ENCODE data around the gene UAP1L1. TPM values are rescaled to one million over a fixed set of nuclear protein-coding genes. Genes with fewer than 3 reads are reported as not detected.

The UAP1L1 gene
- polyA plus RNA-seq, 1 donor: 1.9 TPM

DNA sequence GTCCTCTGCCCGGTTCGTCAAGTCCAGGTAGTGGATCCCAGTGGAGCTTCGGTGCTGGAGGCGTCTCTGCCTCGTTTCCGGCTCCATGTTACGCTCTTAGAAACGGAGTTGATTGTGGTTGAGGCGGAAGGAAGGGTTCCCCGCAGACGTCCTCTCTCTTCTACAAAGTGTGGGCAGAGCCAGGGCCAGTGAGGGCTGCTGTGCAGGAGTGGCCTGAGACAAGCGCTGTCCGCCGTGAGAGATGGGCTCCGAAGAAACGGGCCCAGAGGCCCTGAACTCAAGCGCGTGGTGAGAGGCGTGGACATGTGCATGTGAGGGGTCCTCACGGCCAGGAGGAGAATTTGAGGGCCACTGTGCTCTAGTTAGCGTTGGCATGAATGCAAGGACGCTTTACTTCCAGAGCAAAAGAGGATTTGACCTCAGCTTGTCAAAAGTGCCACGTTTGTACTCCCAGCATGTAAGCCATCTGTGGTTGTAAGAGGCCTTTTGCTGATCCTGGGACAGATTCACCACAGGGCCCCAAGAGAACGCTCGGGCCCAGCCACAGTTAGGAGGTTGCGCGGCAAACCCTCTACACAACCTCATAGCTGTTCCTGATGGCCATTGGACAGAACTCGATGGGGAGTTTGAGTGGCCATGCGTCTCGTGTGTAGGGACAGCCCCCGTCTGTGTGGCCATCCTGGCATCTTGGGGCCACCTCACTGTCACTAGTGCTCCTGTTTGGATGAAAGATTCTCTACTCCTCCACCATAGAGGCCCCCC, 19.6 kb downstream of the UAP1L1 start:
- DNase-seq (ENCODE audit: low read depth): no peak

DNA sequence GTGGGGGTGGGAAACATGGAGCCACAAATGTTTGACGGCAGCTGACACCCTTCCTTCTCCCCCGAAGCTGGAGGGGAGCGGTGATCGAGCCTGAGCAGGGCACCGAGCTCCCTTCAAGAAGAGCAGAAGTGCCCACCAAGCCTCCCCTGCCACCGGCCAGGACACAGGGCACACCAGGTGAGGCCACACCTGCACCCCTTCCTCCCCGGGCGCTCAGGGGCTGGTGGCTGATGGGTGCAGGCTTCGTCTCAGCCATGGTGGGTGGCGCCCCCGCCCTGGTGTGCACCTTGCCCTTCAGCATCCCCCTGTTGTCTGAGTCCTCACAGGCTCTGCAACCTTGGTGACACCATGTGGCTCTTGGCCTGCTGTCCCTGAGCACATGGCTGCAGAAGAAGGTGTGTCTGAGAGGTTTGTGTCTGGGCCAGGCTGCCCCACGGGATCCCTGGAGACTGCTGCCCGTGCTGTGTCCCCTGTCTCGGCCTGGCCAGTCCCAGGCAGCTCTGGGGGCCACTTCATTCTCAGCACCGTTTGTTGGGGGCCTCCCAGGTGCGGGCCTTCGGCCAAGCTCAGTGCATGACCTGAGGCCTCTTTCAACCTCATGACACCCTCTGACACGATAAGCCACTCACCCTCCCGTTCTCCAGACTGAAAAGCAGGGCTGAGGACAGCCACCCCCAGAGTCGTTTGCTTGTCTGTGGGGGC, 20.6 kb downstream of the UAP1L1 start:
- no peak for DNase-seq (ENCODE audit: low read depth)

DNA sequence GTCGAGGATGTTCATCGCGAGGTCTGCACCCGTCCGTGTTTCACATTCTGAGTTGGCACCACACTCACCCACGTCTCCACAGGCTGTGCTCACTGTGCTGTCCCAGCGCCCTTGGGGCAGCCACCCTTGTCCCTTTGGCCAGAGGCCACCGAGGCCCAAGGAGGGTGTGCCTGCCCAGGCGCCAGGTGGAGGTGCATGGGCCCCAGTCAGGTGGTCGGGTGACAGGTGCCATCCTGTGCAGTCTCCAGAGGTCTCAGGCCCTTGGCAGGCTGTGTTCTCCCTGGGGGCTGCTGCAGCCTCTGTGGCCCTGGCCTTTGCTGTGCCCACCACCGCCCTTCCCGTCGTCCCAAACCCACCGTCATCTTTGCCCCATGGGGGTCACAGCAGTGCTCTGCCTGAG, 21.9 kb downstream of the UAP1L1 start:
- DNase-seq (ENCODE audit: low read depth): no peak

DNA sequence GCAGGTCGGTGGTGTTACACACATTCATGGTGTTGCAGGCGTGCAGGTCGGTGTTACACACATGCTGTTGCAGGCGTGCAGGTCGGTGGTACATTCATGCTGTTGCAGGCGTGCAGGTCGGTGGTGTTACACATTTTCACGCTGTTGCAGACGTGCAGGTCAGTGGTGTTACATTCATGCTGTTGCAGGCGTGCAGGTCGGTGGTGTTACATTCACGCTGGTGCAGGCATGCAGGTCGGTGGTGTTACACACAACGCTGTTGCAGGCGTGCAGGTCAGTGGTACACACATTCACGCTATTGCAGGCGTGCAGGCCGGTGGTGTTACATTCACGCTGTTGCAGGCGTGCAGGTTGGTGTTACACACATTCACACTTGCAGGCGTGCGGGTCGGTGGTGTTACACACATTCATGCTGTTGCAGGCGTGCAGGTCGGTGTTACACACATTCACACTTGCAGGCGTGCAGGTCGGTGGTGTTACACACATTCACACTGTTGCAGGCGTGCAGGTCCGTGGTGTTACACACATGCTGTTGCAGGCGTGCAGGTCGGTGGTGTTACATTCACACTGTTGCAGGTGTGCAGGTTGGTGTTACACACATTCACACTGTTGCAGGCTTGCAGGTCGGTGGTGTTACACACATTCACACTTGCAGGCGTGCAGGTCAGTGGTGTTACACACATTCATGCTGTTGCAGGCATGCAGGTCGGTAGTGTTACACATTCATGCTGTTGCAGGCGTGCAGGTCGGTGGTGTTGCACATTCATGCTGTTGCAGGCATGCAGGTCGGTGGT, 26.1 kb downstream of the UAP1L1 start:
- no peak for DNase-seq (ENCODE audit: low read depth)

DNA sequence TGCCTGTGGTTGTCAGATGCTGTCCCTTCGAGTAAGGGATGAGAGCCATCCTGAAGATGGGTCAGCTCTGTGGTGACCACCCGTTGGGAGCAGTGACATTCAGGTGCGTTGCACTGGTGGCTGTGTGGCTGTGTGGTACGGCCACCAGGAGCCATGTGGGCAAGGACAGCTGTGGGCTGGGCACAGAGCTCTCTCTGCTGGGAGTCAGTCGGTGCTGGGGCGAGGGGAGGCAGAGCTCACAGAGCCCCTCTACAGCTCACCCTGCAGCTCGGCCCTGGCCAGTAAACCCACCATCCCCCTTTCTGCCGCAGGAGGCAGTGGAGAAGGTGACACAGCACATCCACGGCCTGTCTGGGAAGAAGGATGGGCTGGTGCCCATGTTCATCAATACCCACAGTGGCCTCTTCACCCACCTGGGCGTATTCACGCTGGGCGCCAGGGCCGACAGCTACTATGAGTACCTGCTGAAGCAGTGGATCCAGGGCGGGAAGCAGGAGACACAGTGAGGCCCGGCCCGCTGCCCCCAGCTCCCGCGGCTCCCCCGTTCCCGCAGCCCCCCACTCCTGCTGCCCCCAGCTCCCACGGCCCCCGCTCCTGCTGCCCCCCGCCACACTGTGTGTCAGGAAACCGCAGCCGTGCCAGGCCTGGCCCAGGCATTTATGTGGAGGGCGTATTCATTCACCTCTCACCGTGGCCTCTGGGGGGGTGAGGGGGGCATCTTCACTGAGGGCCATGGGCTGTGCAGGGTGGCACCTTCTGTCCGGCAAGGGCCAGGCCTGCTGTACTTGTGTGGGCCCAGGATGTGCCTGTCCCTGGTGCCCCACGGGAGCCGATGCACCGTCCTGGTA, 28.7 kb downstream of the UAP1L1 start:
- DNase-seq (ENCODE audit: low read depth): no peak

DNA sequence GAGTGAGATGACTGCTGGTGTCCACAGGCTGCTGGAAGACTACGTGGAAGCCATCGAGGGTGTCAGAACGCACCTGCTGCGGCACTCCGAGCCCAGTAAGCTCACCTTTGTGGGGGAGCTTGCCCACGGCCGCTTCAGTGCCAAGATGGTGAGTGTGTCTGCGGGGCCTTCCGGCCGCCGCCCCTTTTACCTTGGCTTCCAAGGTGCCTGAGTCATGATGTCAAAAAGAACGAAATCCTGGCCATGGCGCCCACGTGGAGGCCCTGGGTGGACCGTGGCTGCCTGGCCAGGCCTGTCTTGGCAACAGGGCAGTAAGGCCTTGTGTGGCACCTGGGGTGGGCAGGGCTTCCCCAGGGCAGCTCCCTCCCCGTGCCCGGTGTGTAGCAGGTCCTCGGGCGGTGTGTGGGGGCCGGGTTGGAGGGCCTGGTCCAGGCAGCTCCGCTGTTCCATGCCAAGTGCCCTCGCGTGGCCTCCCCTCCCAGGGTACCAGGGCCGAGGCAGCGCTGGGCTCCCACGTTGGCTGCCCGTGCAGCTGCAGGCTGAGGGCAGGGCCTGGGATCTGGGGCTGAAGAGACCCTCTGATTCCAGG, 29.4 kb downstream of the UAP1L1 start:
- no peak for DNase-seq (ENCODE audit: low read depth)

DNA sequence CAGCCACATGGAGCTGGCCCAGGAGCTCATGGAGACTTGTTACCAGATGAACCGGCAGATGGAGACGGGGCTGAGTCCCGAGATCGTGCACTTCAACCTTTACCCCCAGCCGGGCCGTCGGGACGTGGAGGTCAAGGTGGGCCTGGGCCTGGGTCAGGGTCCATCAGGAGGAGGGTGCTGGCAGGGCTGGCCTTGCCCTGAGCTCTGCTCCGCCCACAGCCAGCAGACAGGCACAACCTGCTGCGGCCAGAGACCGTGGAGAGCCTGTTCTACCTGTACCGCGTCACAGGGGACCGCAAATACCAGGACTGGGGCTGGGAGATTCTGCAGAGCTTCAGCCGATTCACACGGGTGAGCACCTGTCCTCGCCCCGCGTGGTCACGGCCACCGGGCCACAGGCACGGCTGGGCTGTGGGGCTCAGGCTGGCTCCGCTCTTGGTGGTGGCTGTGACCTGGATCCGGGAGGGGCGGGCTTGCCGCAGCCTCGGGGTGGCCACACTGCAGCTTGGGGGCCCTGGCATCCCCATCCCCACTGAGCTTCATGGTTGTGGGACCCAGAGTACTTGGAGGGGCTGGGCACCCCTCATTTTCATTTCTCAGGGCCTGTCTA, 30.1 kb downstream of the UAP1L1 start:
- no peak for DNase-seq (ENCODE audit: low read depth)

DNA sequence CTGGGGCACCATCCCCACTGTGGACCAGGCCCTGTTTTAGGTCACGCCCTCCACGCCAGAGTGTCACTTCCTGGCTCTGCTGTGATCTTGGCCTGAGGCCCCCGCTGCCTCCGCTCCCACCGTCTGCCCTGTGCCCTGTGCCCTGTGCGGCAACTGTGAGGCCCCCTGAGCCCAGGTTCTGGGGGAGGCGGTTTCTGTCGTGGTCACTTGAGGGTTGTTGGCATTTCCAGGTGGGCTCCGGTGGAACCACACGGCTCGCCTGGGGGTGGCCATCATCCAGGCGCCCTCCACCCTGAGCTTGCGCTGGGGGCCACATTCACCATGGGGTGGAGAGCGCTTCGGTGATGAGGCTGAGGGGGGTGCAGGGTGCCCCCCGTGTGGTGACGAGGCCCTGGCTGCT, 30.7 kb downstream of the UAP1L1 start:
- DNase-seq (ENCODE audit: low read depth): no peak

DNA sequence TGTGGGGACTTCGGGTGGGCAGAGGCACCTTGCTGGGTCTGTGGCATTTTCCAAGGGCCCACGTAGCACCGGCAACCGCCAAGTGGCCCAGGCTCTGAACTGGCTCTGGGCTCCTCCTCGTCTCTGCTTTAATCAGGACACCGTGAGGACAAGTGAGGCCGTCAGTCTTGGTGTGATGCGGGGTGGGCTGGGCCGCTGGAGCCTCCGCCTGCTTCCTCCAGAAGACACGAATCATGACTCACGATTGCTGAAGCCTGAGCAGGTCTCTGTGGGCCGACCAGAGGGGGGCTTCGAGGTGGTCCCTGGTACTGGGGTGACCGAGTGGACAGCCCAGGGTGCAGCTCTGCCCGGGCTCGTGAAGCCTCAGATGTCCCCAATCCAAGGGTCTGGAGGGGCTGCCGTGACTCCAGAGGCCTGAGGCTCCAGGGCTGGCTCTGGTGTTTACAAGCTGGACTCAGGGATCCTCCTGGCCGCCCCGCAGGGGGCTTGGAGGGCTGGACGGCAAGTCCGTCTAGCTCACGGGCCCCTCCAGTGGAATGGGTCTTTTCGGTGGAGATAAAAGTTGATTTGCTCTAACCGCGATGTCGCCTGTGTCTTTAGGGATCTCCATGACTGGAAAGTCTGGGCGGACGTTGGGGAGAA, 31.4 kb downstream of the UAP1L1 start:
- no peak for DNase-seq (ENCODE audit: low read depth)

DNA sequence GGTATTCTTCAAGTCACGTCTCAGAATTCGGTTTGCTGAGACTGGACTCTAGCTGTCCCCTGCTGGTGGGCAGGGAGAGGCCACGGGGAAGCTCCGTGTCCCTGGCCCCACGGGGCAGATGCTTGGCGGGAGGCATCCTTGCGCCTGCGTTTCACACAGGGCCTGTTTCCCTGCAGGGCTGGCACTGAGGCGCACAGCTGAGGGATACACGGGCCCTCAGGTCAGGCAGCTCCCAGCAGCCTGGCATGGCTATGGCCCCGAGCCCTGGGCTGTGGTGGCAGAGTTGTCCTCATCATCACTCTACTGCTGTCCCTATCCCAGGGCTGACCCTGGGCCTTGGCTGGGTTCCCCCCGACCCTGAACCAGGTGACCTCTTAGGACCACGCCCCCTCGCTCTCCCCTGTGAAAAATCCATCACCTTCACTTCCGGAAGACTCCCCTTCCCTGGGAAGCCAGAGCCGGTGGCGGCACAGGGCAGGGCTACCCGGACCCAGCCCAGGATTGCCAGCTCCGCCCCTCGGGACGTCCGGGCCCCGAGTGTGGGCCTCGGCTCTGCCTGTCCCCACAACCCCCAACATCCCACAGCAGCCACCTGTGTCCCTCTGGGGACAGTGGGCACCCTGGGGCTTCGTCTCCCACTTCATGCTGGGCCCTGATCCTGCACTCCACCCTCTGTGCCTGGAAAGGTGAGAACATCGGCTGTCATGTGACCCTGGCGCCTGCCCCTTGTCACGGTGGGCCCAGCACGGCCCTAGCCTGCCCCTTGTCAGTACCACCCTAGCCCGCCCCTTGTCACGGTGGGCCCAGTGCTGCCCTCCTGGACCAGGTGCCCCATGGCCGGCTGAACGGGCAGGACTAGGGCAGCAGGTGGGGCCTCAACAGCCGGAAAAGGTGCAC, 32.2 kb downstream of the UAP1L1 start:
- DNase-seq (ENCODE audit: low read depth): no peak

DNA sequence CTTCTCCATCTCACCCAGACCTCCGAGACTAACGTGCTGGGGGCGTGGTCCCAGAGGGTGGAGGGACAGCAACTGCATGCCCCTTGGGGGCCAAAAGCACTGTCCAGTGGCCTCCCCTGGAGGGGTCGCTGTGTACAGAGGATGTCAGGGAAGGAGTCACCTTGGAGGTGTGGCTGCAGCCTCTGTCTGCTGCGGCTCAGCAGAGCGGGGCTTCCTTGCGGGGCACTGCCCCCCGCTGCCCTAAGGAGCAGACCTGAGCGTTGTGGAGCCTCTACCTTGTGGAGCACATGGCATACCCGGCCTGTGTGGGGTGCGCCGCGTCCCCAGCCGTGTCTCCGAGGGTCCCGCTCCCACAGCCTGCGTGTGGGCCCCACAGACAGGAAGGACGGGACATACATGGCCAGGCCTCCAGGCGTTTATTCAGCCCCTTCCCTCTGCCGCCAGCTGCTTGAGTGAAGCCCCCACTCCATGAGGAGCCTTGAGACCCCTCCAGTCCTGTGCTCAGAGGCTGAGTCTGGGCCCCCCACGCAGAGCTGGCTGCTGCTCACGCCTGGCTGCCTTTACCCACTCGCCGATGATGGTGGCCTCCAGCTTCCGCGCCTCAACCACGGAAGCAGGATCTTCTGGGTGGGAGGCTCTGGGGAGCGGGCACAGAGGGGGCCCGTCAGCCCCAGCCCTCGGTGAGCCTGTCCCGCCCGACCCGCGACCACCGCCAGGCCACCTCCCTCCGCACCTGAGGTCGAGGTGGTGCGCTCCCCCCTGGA, 33.0 kb downstream of the UAP1L1 start:
- DNase-seq (ENCODE audit: low read depth): no peak

DNA sequence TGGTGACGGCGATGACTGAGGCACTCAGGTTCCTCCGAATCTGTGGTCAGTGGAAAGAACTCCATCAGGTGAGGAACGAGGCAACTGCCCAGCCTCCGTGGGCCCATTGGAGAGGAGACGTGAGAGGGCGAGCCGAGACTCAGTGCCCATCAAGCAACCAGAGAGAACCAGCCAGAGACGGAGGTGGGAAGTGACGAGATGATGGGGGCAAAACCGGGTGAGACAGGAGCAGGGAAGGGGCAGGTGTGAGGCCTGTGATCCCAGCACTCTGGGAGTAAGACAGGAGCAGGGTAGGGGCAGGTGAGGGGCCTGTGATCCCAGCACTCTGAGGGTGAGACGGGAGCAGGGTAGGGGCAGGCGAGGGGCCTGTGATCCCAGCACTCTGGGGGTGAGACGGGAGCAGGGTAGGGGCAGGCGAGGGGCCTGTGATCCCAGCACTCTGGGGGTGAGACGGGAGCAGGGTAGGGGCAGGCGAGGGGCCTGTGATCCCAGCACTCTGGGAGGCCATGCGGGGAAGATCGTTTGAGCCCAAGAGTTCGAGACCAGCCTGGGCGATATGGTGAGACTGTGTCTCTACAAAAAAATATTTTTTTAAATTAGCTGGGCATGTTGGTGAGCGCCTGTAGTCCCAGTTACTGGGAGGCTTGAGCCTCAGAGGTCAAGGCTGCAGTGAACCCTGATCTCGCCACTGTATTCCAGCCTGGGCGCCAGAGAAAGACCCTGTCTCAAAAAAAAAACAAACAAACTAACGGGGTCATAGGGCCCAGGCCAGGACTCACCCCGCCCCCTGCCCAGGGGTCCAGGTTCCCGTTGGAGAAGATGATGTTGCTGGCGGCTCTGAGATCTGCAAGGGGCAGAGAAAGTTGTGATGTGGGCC, 33.8 kb downstream of the UAP1L1 start:
- no peak for DNase-seq (ENCODE audit: low read depth)

DNA sequence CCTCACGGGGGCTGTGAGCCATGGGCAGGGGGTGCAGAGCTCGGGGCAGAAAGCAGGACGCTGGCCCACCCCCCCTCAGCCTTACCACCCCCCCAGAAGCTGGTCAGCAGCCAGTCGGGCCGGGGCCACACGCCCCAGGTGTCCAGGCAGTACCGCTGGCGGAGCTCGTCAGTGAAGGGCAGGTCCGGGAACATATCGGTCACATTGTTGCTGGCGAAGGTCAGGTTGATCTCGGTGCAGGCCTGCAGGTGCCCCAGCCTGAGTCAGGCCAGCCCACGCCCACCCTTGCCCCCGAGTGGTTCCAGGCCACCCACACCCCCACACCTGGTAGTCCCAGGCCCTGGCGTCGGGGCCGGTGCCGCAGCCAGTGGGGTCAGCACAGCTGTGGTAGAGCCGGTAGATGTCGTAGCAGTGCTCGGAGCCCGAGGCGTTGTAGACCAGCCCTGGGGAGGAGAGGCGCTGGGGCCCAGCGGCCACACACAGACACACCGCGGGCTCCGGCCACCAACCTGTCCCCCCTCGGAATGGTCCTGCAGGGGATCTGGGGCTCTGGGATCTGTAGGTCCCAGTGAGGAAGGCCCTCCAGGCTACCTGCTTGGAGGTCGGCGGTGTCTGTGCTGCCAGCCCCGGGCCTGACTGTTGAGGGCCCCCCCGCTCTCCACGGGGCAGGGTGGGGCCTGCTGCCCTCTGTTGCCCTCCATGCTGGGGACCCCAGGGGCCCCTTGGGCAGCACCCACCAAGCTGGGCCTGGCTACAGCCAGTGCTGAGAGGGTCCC, 34.7 kb downstream of the UAP1L1 start:
- no peak for DNase-seq (ENCODE audit: low read depth)

DNA sequence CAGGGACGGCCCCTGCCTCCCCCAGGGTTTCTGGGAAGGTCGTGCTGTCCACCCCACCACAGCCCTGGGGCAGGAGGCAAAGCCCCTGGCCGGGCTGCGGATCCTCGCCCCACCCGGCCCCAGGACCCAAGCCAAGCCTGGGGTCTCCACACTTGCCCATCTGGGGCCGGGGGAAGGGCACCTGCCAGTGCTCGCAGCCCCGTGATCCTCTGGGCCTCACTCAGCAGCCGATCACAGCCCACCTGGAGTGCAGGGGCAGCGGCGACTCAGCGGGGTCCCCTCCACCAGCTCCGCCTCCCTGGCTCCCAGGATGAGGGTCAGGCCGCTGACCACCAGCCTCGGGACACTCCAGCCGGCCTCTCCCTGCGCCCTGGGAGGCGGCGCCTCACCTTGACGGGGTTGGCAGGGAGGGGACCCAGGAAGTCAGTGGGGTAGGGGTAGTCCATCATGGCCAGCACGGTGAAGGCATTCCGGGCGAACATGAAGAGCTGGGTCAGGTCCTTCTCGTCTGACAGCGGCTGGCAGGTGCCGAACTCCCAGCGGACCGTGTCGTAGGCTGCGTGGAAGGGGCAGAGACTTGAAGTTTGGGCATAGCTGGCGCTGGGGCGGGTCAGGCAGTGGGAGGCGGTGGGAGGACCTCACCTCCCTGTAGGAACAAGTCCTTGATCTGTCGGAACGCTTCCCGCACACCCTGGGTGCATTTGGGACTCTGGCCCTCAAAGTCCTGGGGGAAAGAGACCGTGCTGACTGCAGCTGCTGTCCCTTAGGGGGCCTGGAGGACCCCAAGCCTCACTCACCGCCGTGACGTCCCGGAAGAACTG, 35.5 kb downstream of the UAP1L1 start:
- DNase-seq (ENCODE audit: low read depth): no peak

DNA sequence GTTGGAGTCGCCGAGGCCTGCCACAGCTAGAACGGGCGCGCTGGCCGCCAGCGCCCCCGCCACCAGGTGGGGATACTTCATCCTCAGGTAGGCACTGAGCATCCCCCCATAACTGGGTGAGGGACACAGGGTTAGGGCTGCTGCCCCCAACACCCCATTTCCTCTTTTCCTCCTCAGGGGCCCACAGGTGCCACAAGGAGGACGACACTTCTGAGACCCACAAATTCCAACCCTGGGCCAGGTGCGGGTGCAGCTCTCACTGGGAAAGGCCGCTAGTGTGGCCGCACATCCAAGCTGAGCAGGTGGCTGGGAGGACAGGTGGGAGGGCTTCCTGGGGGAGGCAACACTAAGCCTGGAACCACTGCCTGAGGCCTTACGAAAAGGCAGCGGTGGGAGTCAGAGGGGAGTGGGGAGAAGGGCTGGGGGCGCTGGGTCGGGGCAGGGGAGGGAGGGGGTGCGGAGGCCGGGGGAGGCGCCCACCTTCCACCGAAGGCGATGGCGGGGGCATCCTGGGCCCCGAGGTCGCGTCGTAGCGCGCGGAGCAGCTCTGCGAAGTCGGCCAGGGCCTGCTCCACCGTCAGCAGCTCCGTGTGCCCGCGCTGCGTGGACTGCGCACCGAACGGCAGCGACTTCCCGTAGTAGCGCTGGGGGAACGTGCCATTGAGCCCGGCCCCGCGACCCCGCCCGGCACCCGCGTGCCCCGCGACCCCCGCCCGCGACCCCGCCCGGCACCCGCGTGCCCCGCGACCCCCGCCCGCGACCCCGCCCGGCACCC, 36.3 kb downstream of the UAP1L1 start:
- DNase-seq (ENCODE audit: low read depth): no peak
